Central memory CD8-positive, alpha-beta T cell (primary cell): ENCODE data around the gene FAM81A.

Source experiments
- ATAC-seq: fragments of 150-1000 bp; cut with Tn5 transposase; replicated peaks from 2 replicates; pipeline ENCODE4 v1.10.0; 2022; ENCODE audit warnings: mild to moderate bottlenecking, moderate FRiP score, moderate number of reproducible peaks; ENCODE audit not compliant: poor library complexity, severe bottlenecking; ENCODE audit errors: extremely low read depth
- DNase-seq, 2 donors: peaks; one replicate each; pipeline ENCODE4 v3.0.0; 2021; ENCODE audit warnings: low spot score in 2 of 2
- H3K27ac Mint-ChIP-seq: one replicate; pipeline ENCODE4 v1.8.0; 2022; ENCODE audit warnings: low read depth, mild to moderate bottlenecking, moderate library complexity, mixed read lengths
- H3K27me3 Mint-ChIP-seq: one replicate; pipeline ENCODE4 v1.8.0; 2022; ENCODE audit warnings: mixed read lengths
- H3K36me3 Mint-ChIP-seq: one replicate; pipeline ENCODE4 v1.8.0; 2022; ENCODE audit warnings: mild to moderate bottlenecking, moderate library complexity, mixed read lengths; ENCODE audit not compliant: insufficient read depth
- H3K4me1 Mint-ChIP-seq: one replicate; pipeline ENCODE4 v1.8.0; 2022; ENCODE audit warnings: mixed read lengths
- H3K4me3 Mint-ChIP-seq: one replicate; pipeline ENCODE4 v1.8.0; 2022; ENCODE audit warnings: mild to moderate bottlenecking, moderate library complexity, mixed read lengths
- H3K9me3 Mint-ChIP-seq: one replicate; pipeline ENCODE4 v1.8.0; 2022; ENCODE audit warnings: mixed read lengths

The FAM81A gene

DNA sequence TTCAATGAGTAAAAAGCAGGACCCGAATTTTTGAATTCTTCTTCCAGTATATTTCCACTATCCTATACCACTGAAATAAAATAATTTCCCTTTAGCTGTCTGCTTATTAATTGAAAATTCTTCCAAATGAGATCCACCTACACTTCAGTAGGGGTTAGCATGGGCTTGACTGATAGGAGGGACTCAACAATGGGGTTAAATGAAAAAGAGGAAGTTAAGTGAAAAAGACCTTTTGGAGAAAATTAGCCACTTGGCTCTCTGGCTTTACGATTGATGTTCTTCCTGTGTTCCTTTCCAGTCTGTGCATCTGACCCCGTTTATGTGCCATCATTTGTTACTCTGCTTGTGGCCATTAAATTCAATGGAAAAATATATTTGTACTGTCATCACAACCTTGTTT, 119.6 kb downstream of the FAM81A start:
- ATAC-seq = no peak
- no peak for DNase-seq
- Mint-ChIP-seq H3K36me3 (no peaks in the 10 kb centered on the region), H3K27ac (no peak overlapping the region), H3K4me3 (no peak overlapping the region), H3K9me3 (no peaks in the 10 kb centered on the region), H3K27me3 (peaks cover 20% of the 10 kb centered on the region), H3K4me1 (no peaks in the 10 kb centered on the region)

DNA sequence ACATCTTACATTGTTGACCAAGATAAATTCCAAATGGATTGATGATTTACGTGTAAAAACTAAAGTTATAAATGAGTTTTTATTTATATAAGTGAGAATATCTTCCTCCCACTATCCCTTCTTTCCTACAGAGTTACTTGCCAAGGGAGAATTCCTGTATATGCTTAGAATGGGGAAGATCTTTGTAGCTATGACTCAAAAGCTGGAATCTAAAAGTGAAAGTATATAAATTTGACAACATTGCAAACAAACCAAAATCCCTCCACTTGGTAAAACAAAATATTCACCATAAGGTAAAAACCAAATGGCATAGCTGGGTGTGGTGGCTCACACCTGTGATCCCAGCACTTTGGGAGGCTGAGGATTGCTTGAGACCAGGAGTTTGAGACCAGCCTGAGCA, 120.9 kb downstream of the FAM81A start:
- Mint-ChIP-seq H3K4me3 (no peak overlapping the region), H3K27ac (no peak overlapping the region), H3K27me3 (peaks cover 20% of the 10 kb centered on the region), H3K4me1 (no peaks in the 10 kb centered on the region), H3K9me3 (no peaks in the 10 kb centered on the region), H3K36me3 (no peaks in the 10 kb centered on the region)
- DNase-seq = no peak
- ATAC-seq = no peak

DNA sequence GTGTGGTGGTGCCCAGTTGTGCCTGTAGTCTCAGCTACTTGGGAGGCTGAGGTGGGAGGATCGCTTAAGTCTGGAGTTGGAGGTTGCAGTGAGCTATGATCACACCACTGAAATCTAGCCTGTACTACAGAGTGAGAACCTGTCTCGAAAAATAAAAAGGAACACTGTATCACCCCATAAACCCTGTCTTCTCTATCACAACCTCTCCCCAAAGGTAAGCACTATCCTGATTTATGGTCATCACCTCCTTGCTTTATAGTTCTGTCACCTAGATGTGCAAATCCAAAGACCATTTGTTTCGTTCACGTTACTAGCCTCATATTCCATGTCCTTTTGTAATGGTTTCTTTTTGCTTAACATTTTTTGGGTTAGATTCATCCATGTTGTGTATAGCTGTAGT, 123.6 kb downstream of the FAM81A start:
- Mint-ChIP-seq H3K9me3 (no peaks in the 10 kb centered on the region), H3K4me1 (no peaks in the 10 kb centered on the region), H3K27ac (no peak overlapping the region), H3K4me3 (no peak overlapping the region), H3K27me3 (no peaks in the 10 kb centered on the region), H3K36me3 (no peaks in the 10 kb centered on the region)
- no peak for ATAC-seq
- no peak for DNase-seq

DNA sequence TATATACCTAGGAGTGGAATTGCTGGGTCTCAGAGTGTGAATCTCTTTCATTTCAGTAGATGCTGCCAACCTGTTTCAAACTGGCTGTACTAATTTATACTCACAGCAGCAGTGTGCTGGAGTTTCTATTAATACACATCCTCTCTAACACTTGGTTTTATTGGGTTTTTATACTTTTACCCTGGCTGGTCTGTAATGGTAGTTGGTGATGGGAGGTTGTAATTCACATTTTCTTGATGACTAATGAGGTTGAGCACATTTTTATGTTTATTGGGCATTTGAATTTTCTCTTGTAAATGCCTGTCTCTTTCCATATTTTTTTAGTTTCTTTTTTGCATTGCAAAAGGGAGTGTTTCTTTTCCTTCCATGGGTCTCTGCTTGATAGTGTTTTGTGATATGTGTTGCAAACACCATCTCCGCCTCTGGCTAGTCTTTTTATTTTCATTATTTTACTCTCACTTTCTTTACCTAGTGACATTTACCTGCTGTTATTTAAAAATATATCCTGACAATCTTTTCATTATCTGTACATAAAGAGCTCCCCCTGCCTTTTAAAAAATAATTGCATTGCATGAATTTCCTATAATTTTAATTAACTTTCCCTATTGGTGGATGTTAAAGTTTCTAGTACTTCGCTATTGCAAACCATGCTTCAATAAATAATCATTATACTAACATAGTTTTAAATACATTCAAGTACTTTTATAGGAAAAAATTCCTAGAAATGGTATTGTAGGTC, 124.6 kb downstream of the FAM81A start:
- no peak overlapping the region for H3K27ac Mint-ChIP-seq
- DNase-seq (no peak), ATAC-seq (no peak)
- no peaks in the 10 kb centered on the region for H3K4me1 Mint-ChIP-seq
- no peaks in the 10 kb centered on the region for H3K9me3 Mint-ChIP-seq
- H3K4me3 Mint-ChIP-seq = no peak overlapping the region
- H3K36me3 Mint-ChIP-seq = no peaks in the 10 kb centered on the region
- no peaks in the 10 kb centered on the region for H3K27me3 Mint-ChIP-seq

DNA sequence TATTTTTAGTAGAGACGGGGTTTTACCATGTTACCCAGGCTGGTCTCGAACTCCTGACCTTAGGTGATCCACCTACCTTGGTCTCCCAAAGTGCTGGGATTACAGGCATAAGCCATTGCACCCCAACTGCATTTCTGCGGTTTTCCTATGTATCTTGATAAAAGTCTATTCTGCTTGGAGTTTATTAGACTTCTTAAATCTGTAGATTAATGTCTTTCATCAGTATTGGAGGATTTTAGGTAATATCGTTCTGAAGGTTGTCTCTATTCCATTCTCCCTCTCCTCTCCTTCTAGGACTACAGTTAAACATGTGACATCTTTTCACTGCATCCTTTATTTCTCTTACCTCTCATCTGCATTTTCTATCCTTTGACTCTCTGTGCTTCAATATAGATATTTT, 127.3 kb downstream of the FAM81A start:
- Mint-ChIP-seq H3K4me1 (no peaks in the 10 kb centered on the region), H3K4me3 (no peak overlapping the region), H3K27me3 (no peaks in the 10 kb centered on the region), H3K9me3 (no peaks in the 10 kb centered on the region), H3K27ac (no peak overlapping the region), H3K36me3 (no peaks in the 10 kb centered on the region)
- ATAC-seq = no peak
- DNase-seq = no peak

DNA sequence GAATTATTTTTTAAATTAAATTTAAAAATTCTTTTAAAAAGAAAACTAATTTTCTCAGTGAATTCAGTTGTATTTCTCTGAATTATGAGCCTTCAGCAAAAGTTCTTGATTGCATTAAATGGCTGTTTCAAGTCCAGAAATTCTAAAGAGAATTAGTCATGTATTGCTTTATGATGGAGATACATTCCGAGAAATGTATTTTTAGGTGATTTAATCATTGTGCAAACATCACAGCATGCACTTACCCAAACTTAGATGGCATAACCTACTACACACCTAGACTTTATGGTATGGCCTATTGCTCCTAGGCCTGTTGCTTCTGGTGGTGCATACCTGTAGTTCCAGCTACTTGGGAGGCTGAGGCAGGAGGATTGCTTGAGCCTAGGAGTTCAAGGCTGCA, 129.3 kb downstream of the FAM81A start:
- no peak for ATAC-seq
- Mint-ChIP-seq H3K9me3 (no peaks in the 10 kb centered on the region), H3K4me1 (no peaks in the 10 kb centered on the region)

DNA sequence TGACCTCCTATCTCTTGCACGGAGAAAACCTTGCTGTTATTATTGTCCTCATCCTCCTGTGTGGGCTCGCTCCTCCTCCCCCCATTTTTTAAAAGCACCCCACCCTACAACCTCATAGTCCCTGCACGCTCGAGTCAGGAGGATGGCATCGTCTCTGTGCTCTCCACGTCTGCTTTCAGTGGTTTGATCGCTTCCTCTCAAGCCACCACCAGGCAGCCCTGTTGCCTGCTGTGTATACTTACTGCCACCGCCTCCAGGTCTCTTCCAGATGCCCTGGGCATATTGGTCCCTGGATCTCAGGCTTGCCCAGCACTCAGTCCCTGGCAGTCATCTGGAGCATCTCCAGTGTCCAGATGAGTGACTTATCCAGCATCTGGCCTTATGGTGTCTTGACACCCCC, 131.5 kb downstream of the FAM81A start:
- Mint-ChIP-seq H3K27me3 (no peaks in the 10 kb centered on the region), H3K27ac (no peak overlapping the region), H3K4me3 (no peak overlapping the region), H3K36me3 (no peaks in the 10 kb centered on the region), H3K4me1 (no peaks in the 10 kb centered on the region), H3K9me3 (no peaks in the 10 kb centered on the region)
- DNase-seq (no peak), ATAC-seq (no peak)

More for the DNA sequence above, 129.3 kb downstream of the FAM81A start:
- H3K36me3 Mint-ChIP-seq = no peaks in the 10 kb centered on the region
- no peak for DNase-seq
- no peak overlapping the region for H3K4me3 Mint-ChIP-seq
- no peak overlapping the region for H3K27ac Mint-ChIP-seq
- no peaks in the 10 kb centered on the region for H3K27me3 Mint-ChIP-seq

DNA sequence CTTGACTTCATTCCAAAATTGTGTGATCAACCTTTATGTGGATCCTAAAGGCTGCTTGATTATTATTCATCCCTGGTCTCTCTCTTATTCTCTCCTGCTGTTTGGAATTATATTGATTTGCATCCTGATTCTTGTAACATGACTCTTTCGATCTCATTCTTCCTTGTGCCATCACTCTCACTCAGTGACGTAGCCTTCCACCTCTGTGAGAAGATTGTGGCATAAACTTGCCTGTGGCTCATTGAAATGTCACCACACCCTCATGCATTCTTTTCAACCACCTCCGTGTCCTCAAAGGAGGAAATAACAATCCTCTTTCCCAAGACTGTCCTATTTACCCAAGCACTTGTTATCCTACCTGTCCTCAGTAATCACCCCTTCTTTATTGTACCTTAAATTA, 132.3 kb downstream of the FAM81A start:
- H3K4me1 Mint-ChIP-seq = no peaks in the 10 kb centered on the region
- no peaks in the 10 kb centered on the region for H3K27me3 Mint-ChIP-seq
- ATAC-seq = no peak
- no peak for DNase-seq
- no peaks in the 10 kb centered on the region for H3K9me3 Mint-ChIP-seq
- no peaks in the 10 kb centered on the region for H3K36me3 Mint-ChIP-seq
- no peak overlapping the region for H3K27ac Mint-ChIP-seq
- H3K4me3 Mint-ChIP-seq = no peak overlapping the region

DNA sequence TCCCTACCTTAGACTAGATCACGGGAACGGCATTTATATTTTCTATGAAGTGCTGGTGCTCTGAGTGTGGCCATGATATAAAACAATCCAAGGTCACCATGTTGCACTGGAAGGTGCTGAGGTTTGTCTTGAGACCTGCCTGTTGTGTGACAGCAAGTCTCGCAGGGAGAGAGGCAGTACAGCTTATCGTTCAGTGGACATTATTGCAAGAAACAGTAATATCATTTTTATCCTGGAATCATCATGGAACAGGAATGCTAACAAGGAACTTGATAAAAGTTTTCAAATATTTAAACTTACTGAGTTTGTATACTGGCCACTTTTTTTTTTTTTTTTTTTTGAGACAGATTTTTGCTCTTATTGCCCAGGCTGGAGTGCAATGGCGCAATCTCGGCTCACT, 133.6 kb downstream of the FAM81A start:
- Mint-ChIP-seq H3K4me3 (no peak overlapping the region), H3K27ac (no peak overlapping the region), H3K9me3 (no peaks in the 10 kb centered on the region), H3K27me3 (no peaks in the 10 kb centered on the region), H3K4me1 (no peaks in the 10 kb centered on the region), H3K36me3 (no peaks in the 10 kb centered on the region)
- no peak for ATAC-seq
- DNase-seq = no peak
